GM19099 (cell line): Measurements from ENCODE around the gene DNER.

ENCODE experiments used
- POLR2A ChIP-seq: IDR thresholded peaks from 3 replicates; pipeline ENCODE4 v1.6.1; 2011; ENCODE audit warnings: low read depth; ENCODE audit not compliant: insufficient read length; ENCODE audit errors: extremely low read depth

The DNER gene

GRCh38 chr2:229350117-229350805 lies 364.1 kb downstream of the DNER start:
- no peak for TF ChIP-seq POLR2A

DNA sequence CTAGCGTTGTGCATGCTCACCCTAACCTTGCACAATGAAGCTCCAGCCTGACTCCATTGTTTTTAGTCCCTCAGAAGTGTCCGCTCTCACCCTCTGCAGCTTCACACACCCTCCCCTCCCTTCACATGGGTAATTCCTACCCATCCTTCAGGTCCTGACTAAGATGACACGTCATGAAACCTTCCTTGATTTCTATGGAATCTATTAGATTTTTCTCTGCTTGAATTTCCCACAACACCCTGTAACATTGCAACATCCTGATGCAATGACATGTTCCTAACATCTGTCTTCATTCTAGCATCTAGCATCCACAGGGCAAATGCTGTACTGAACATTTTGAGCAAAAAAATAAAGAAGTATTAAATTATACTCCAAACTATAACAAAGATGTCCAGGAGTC lies 366.2 kb downstream of the DNER start:
- no peak for TF ChIP-seq POLR2A

- TF ChIP-seq POLR2A, result no peak
Observed at GRCh38 chr2:229346816-229347540, 367.4 kb downstream of the DNER start.

GRCh38 chr2:229344955-229345354 lies 369.4 kb downstream of the DNER start:
- no peak for TF ChIP-seq POLR2A

DNA sequence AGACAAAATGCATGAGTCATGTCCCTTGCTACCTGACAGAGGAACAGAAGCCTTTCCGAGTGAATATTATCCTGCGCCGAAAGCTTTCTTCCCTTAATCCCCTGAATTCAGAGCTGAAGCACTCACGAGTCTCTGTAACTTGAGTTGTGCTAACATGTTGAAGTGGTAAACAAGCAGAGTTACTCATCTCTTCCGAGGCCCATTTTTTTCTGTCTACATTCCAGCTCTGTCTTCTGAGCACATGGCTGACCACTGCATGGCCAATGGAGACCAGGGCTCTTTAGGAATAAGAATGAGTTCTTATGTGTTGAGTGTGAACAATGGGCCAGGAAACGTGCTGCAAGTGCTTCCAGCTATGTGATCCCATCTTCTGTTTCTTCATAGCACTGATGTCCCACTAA lies 370.2 kb downstream of the DNER start:
- TF ChIP-seq POLR2A, result no peak

- no peak for TF ChIP-seq POLR2A
Observed at GRCh38 chr2:229343661-229344060, 370.7 kb downstream of the DNER start.

GRCh38 chr2:229342376-229342775 lies 372.0 kb downstream of the DNER start:
- no peak for TF ChIP-seq POLR2A

DNA sequence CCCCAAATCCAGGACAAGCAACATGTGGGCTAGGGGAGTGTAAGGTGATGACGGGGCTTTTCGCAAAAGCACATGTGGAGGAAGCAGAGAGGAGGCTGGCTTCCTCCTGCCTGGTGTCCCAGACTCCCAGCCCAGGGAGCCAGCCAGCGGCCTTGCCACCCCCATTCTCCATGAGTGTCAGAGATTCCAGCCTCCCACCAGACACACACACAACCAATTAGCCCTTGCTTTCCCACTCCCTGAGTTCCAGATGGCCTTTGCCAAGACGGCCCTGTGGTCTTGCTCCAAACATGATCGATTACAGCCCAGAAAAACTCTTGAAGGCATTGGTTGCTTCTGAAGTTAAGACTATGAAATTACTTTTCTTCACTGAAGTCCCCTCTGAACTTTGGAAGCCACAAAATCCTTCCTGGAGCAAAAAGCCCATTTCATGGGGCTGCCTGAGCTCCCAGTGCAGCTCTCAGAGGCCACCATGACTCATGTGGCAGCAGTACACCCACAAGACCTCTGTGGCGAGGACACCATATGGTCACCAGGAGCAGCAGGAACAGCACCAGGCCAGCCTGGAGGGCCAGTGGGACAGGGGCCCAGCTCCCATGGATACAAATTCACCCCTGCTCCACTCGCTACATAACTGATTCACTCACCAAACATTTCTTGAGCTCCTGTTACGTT lies 374.1 kb downstream of the DNER start:
- TF ChIP-seq POLR2A, result no peak

DNA sequence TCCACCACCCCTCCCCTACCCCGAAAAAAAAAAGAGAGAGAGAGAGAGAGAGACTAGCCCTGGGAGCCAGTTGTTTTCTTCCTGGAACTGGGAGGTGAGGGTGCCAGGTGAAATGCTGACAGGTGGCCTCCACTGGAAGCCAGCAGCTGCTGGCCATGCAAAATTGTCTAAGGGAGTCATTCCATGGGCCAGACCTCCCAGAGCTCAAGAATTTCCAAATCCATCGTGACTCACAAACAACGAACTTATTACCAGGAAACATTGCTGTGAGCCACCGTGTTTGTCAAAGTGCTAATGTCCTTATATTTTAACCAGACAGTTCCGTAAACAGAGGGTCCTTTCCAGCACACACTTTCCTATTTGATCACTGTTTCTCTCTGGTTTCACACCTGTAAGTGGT lies 374.7 kb downstream of the DNER start:
- TF ChIP-seq POLR2A, result no peak

- TF ChIP-seq POLR2A, result no peak
Observed at GRCh38 chr2:229335877-229336346, 378.4 kb downstream of the DNER start.

DNA sequence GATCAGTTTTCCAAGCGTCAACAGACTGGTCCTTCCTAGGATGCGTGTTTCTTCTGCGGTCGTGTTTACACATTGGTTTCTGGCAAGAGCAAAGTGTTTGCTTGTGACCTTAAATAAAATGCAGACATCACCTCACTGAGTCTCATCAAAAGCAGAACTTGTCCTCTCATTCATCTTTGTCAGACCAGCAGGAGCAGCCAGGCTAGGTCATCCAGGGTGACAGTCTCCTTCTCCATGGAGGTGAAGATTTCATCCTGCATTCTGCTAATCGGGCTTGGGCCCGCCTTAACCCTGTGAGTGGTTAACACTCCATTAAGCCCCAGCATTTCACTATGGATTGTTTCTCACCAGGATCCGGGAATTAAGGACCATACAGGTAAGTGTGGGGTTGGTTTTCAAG lies 379.0 kb downstream of the DNER start:
- TF ChIP-seq POLR2A, result no peak

DNA sequence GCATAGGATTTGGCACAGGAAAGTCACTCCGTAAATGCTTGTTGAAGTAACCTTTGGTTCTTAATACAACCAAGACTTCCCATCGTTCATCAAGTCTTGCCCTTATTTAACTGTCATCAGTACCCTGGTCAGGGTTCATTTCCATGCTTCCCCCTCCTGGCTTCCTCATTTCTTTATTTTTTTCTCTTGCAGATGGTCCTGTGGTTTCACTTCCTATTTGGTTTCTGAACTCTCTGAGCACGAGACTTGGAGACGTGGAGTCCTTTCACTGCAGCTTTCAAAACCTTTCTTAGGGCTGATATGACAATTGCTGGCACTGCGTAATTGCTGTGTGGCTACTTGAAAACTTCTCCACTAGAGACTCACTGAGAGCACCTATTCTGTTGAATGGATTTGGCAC lies 383.4 kb downstream of the DNER start:
- no peak for TF ChIP-seq POLR2A

DNA sequence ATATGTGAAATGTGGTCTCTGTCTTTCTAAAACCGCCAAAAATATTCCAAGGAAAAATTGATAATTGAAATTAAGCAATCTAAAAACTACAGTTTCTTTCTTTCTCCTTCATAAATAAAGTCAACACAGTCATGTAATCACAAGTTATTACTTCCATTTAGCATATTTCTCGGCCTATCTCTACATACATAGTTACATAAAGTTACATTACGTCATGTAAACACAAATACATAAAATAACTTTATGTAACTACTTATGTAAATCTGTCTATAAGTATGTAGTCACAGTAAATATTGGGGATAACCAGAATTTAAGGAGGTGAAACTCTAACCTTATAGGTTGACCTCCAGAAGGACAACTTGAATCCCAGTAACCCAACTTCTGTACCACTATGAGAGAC lies 394.8 kb downstream of the DNER start:
- TF ChIP-seq POLR2A, result no peak

GRCh38 chr2:229314117-229314516 lies 400.2 kb downstream of the DNER start:
- TF ChIP-seq POLR2A, result no peak

DNA sequence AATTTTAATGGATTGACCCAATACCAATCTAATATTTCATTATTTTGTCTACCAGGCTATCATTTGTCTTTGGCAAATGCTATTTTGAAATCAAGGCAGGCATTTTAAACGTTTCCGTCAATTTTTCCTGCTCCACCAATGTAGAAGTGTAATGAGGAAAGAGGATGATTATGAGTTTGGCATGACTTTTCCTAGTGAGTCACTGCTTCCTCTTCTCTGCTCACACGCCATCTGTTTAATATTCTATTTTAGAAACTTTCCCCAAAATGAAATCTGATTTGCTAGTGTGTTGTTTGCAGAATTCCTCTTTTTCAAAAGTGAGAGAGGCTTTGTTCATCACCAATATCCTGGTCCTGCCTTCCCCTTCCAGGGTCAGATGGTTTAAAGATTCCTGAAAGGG lies 400.8 kb downstream of the DNER start:
- TF ChIP-seq POLR2A, result no peak
